NOMO-1 (cell line): ENCODE measurements around the gene SVEP1.
"Not testable (repeated sequence)": the region's sequence is repeated elsewhere in the genome, so short reads cannot be mapped to it uniquely, and the experiment has no call there.

Experiments
- DNase-seq, 2 experiments: peaks; one replicate each; lab custom pipeline; 2025; ENCODE audit not compliant: unreplicated experiment in 2 of 2; lab: John Stamatoyannopoulos, UW

Gene SVEP1

GRCh38 chr9:110451726-110452125 lies 127.8 kb downstream of the SVEP1 start:
- no peak for DNase-seq

DNA sequence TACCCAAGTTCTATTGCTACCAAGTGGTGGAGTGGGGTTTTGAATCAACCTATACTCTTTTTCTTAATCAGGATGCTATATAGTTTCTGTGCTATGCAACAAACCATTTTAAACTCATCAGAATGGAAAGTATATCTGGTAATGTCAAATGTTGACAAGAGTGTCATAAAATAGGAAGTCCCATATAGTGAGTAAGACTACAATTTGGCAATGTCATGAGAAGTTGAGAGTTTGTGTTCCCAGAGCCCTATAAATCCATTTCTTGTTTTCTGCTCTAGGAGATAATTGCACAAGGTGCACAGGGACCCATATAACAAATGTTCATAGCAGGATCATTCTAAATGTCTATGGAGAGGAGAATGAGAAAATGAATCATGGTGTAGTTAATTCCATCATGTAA lies 132.1 kb downstream of the SVEP1 start:
- no peak for DNase-seq

DNA sequence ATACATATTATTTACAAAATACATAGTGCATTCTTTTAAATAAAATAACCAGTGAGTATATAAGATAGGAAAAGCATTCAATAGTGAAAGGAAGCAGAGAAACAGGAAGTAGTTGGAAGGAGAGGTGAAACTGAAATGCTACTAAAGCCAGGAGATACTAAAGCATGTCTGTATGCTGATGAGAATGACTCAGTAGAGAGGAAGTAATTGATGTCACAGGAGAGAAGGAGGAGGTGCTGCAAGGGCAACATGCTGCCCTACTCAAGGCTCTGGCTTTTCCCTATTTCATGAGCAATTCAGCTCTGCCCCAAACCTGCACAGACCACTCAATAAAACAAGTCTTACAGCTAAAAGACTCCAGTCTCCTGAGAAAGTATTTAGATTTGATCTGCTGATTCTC lies 133.4 kb downstream of the SVEP1 start:
- DNase-seq: no peak

GRCh38 chr9:110444911-110445310 lies 134.6 kb downstream of the SVEP1 start:
- no peak for DNase-seq

DNA sequence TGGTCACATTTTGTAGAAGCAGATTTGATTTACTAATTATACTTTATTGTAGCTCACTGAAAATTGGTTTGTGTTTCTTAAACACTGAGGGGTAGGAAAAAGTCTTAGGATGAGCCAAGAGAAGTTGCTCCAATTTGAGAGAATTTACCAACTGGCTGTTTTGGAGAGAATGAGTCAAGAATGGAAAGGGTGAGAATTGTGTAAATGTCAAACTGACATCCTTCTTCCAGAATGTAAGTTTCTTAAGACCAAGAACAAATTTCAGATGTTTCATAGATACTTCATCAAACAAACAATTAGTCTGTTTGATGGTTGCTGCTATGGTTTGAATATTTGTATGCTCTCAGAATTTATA lies 135.7 kb downstream of the SVEP1 start:
- no peak for DNase-seq

DNA sequence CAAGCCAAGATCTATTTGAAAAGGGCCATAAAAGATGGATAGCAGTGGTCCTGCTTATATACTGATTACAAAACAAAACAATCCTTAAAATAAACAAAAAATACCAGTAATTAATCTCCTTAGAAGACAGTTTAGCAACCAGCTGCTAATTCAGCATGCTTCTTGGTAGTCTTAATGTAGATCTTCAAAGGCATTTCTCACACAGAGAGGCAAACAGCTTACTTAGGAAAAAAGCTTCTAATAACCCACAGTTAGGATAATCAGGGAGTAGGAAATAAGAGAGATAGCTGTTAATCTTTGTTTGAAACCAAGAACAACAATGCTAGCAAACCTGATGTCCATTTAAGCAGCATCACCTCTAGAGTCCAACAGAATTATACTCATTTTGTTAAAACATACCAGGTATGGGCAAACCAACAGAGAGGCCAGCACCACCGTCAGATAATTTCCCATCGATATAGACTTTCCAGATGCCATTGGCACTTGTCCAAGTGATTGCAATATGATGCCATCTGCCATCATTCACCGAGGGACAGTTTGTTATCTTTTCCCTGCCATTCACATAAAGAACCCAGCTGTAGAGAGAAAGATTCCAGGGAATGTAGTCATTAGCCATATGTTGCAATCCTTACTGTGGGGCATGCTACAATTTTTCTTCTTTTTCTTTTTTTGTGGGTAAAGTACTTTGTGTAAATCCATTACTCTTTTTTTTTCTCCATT lies 136.2 kb downstream of the SVEP1 start:
- DNase-seq: no peak

DNA sequence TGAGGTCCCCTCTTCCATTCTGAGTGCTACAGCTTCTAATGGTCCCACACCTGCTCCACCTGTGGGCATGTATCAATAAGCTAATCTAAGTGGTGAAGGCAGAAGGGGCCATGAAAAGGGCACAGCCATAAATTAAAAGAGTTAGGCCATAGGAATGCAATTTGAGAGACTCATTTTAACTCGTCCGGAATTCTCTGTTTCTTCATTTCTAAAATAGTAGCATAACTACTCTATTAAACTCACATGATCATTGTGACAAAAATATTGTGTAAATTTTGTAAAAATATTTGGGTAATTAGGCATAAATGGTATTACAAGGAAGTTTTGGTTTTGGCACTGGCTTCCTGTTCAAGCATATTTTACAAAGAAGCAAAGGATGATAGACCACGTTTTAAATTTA lies 138.7 kb downstream of the SVEP1 start:
- no peak for DNase-seq

DNA sequence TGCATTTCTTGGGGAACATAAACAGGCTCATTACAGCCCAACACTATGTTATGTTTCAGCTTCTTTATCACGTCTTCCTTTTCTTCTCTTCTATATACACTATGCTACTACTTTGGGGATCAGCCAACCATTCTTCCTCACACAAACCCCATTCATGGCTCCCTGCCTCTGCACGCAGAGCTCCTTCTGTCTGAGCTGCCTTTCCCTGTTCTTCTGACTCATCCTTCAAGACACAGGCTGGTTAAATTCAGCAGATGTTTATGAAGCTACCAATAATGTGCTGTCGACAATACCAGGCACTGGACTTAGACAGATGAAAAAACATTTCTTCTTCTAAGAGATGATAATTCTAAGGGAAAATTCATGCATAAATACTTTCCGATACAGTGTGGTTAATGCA lies 139.4 kb downstream of the SVEP1 start:
- DNase-seq: no peak

DNA sequence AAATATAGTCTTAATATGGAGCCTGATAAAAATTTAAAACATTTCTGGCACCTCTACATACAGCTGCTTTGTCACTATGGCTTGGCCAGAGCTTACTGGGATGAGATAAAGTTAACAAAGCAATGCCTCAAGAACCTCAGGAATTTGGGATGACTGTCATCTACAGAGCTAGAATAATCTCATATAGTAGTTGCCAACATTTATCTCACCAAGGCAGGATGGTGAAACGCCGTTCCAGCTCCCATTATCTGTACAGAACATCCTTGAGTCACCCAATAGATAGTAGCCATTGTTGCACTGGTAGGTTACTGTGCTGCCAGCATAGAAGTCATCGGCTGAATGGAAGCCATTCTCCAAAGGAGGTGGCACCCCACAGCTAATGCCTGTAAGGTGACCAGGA lies 147.3 kb downstream of the SVEP1 start:
- DNase-seq: no peak

DNA sequence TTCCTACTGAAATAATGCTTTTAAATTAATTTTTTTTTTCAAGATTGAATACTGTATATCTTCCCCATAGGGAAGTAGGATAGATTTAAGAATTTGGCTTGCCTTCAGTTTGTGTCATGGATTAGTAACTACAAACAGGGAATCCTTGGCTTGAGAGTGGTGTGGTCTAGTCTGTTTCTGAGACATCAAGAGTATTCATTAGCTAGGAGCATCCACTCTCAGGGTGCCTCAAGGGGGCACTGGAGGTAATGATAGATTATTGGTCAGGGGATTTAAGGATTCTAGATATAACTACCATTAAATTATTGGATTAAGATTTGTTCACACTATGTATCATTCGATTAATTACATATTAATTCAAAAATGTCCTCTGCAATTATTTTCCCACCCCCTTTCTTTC lies 150.1 kb downstream of the SVEP1 start:
- DNase-seq: no peak

DNA sequence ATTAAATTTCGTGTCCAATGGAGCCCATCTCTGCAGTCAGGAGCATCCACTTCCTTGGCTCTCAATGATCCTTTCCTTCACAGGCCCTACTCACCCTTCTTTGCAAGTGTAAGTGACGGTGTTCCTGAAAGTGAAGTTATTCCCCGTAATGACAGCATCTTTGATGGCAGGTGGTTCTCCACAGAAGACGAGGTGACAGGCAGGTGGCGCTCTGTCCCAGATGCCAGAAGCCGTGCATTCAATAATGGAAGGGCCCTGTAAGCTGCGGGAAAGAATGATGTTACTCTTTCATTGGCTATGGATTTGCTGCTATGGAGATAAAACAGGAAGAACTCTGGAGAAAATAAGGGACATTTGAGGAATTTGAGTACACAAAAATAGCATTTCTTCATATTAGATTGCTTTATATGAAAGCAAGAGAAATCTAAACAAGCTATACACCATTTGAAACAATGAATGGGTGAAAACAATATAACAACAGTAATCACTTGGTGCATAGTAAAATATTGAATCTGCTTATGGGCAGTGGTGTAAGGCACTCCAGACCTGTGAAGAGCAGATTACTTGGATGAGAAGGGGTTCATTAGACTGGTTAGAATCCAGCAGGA lies 151.9 kb downstream of the SVEP1 start:
- DNase-seq: peak in 1 of 2 experiments; percentile 23

- peak in 1 of 2 experiments; percentile 11 for DNase-seq
These were observed 153.4 kb downstream of the SVEP1 start for GRCh38 chr9:110426052-110426709.

- no peak for DNase-seq
These were observed 165.1 kb downstream of the SVEP1 start for GRCh38 chr9:110414471-110414870.

GRCh38 chr9:110410961-110411360 lies 168.6 kb downstream of the SVEP1 start:
- no peak for DNase-seq

GRCh38 chr9:110408598-110408997 lies 170.9 kb downstream of the SVEP1 start:
- no peak for DNase-seq

- no peak for DNase-seq
These were observed 173.6 kb downstream of the SVEP1 start for GRCh38 chr9:110405858-110406443.

GRCh38 chr9:110404473-110404872 lies 175.1 kb downstream of the SVEP1 start:
- no peak for DNase-seq

DNA sequence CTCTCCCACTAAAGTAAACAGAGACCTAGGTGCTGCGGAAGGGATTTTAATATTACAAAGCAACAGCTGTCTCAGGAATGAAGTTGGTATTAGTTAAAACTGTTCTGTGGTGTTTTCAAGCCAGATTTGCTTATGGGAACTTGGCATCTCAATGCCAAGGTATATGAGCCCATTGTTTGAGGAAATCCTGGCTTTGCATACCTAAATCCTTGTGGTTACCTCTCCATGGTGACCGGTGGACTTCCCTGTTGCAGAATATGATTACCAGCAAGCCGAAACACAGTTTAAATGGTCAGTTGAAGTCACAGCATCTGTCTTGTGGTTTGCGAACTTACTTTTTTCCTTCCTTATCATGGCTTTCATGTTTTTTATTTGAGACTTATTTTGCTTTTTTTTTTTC lies 179.6 kb downstream of the SVEP1 start:
- no peak for DNase-seq

DNA sequence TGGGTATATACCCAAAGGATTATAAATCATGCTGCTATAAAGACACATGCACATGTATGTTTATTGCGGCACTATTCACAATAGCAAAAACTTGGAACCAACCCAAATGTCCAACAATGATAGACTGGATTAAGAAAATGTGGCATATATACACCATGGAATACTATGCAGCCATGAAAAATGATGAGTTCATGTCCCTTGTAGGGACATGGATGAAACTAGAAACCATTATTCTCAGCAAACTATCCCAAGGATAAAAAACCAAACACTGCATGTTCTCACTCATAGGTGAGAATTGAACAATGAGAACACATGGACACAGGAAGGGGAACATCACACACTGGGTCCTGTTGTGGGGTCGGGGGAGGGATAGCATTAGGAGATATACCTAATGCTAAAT lies 180.5 kb downstream of the SVEP1 start:
- DNase-seq: not testable (repeated sequence)

- no peak for DNase-seq
These were observed 187.6 kb downstream of the SVEP1 start for GRCh38 chr9:110391826-110392485.

DNA sequence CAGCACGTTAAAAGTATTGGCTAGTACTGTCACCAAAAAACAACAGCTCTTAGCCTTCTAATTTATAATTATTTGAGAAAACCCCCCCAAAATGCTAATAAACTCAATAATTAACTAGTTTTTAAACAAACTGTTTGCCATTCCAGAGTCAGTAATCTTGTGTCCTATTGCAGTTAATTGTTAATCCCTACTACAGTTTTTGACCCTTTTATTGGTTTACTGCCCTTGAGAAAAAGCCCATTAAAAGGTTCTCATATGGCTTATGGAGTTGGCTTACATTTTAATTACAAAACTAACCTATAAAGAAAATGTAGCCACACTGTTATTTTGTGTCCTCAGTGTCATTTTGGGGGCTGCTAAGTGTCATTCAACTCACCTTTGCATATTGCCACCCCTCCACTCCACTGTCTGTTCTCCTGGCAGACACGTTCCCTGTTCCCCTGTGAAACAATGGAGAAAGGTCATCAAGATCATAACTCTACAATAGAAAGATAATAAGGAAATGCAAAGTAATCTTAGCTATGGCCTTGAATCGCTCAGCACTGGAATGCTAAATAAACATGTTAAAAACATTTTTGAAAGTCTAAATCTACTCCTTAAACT lies 190.3 kb downstream of the SVEP1 start:
- DNase-seq: no peak
